H1 (cell line): ENCODE measurements around the gene TM4SF20. TPM values are rescaled to one million over a fixed set of nuclear protein-coding genes. Genes with fewer than 3 reads are reported as not detected.

Experiments used
- CTCF ChIA-PET: fragments of 300-600 bp; sonication (Branson Sonifier 250); formaldehyde crosslinking; loops from one replicate; lab custom pipeline; 2021; ENCODE audit not compliant: partially characterized antibody; lab: Charles Lee
- POLR2A ChIA-PET: fragments of 300-600 bp; sonication (Branson Sonifier 250); formaldehyde crosslinking; loops from one replicate; lab custom pipeline; 2021; ENCODE audit warnings: inconsistent platforms; ENCODE audit not compliant: partially characterized antibody; lab: Charles Lee
- DNase-seq, 2 experiments: peaks; one replicate each; pipeline versions ENCODE4 v3.0.0 to v3.0.0-alpha.2; 2010 to 2022; ENCODE audit warnings: low spot score in 2 of 2, low read depth in 1 of 2, mixed read lengths in 1 of 2
- FAIRE-seq: peaks from 2 replicates; lab custom pipeline; 2011; peaks lifted over from hg19 to GRCh38; lab: Jason Lieb, UNC
- H2AFZ ChIP-seq: 2 replicates; pipeline ENCODE4 v1.8.1; 2012; ENCODE audit warnings: low read length, inconsistent platforms
- H2AK5ac ChIP-seq: 2 replicates; pipeline ENCODE4 v1.6.1; 2013; ENCODE audit warnings: low read depth, low read length
- H2BK120ac ChIP-seq: replicated peaks from 2 replicates; pipeline ENCODE3; 2013; ENCODE audit warnings: low read depth, low read length, inconsistent platforms
- H2BK12ac ChIP-seq: 2 replicates; pipeline ENCODE4 v1.6.1; 2013; ENCODE audit warnings: low read depth, low read length
- H2BK15ac ChIP-seq: 2 replicates; pipeline ENCODE4 v1.6.1; 2013; ENCODE audit warnings: low read length
- H2BK20ac ChIP-seq: 2 replicates; pipeline ENCODE4 v1.6.1; 2013; ENCODE audit warnings: low read length
- H2BK5ac ChIP-seq: 2 replicates; pipeline ENCODE4 v1.6.1; 2013; ENCODE audit warnings: low read depth, low read length
- H3K14ac ChIP-seq: 2 replicates; pipeline ENCODE4 v1.6.1; 2013; ENCODE audit warnings: inconsistent platforms; ENCODE audit not compliant: insufficient read length
- H3K18ac ChIP-seq: 2 replicates; pipeline ENCODE4 v1.6.1; 2013; ENCODE audit warnings: low read length; ENCODE audit errors: extremely low read depth
- H3K23ac ChIP-seq: 2 replicates; pipeline ENCODE4 v1.6.1; 2013; ENCODE audit warnings: inconsistent platforms; ENCODE audit not compliant: insufficient read length
- H3K23me2 ChIP-seq: 2 replicates; pipeline ENCODE4 v1.6.1; 2013; ENCODE audit warnings: low read depth, low read length
- H3K27ac ChIP-seq: 2 replicates; pipeline ENCODE4 v1.6.1; 2011; ENCODE audit warnings: low read depth, low read length, inconsistent platforms
- H3K27me3 ChIP-seq, 4 experiments: replicated peaks in 1 of 4; 1 replicate in 1 of 4; 2 replicates in 3 of 4; pipeline versions ENCODE4 v1.6.1 to v1.8.1; 2011 to 2013; ENCODE audit warnings: low read length in 3 of 4, mild to moderate bottlenecking in 3 of 4, inconsistent platforms in 2 of 4, mixed read lengths in 2 of 4, moderate library complexity in 1 of 4; ENCODE audit not compliant: control insufficient read depth in 3 of 4, insufficient read depth in 3 of 4; ENCODE audit errors: extremely low read depth in 1 of 4
- H3K36me3 ChIP-seq, 4 experiments: 2 replicates each; pipeline versions ENCODE4 v1.6.1 to v1.8.1; 2011 to 2013; ENCODE audit warnings: mild to moderate bottlenecking in 4 of 4, low read length in 3 of 4, moderate library complexity in 2 of 4, control low read depth in 1 of 4, inconsistent platforms in 1 of 4; ENCODE audit not compliant: insufficient read depth in 4 of 4, control insufficient read depth in 2 of 4
- H3K4ac ChIP-seq: replicated peaks from 2 replicates; pipeline ENCODE3; 2013; ENCODE audit warnings: low read length, low read depth, mixed read lengths, inconsistent platforms; ENCODE audit not compliant: insufficient read length
- H3K4me1 ChIP-seq, 4 experiments: replicated peaks in 1 of 4; 1 replicate in 1 of 4; 2 replicates in 3 of 4; pipeline versions ENCODE4 v1.6.1 to v1.8.1; 2011 to 2013; ENCODE audit warnings: low read length in 3 of 4, inconsistent platforms in 2 of 4, mixed read lengths in 1 of 4; ENCODE audit not compliant: insufficient read depth in 4 of 4, control insufficient read depth in 3 of 4
- H3K4me2 ChIP-seq, 2 experiments: 2 replicates each; pipeline versions ENCODE4 v1.6.1 to v1.8.1; 2011 to 2013; ENCODE audit warnings: low read depth in 2 of 2, low read length in 2 of 2, control low read depth in 1 of 2, inconsistent platforms in 1 of 2, mild to moderate bottlenecking in 1 of 2; ENCODE audit not compliant: insufficient read depth in 1 of 2
- H3K4me3 ChIP-seq, 4 experiments: fragments of 200-600, 300-600 bp in 1 of 4; sonication (generic), shearing (Covaris generic), sonication (Bioruptor Twin) in 1 of 4; 2 replicates each; pipeline versions ENCODE4 v1.5.1 to v1.8.1; 2011 to 2016; ENCODE audit warnings: low read length in 4 of 4, low read depth in 3 of 4, control low read depth in 2 of 4, inconsistent platforms in 2 of 4, mild to moderate bottlenecking in 2 of 4, mixed read lengths in 1 of 4, moderate library complexity in 1 of 4; ENCODE audit not compliant: insufficient read depth in 2 of 4; ENCODE audit errors: extremely low read depth in 1 of 4
- H3K56ac ChIP-seq: replicated peaks from 2 replicates; pipeline ENCODE3; 2013; ENCODE audit warnings: low read depth, mild to moderate bottlenecking, mixed read lengths, low read length, inconsistent platforms; ENCODE audit not compliant: insufficient read length
- H3K79me1 ChIP-seq: 2 replicates; pipeline ENCODE4 v1.6.1; 2013; ENCODE audit warnings: low read depth, low read length, control low read depth
- H3K79me2 ChIP-seq, 2 experiments: 2 replicates each; pipeline versions ENCODE4 v1.6.1 to v1.8.1; 2012 to 2013; ENCODE audit warnings: low read length in 2 of 2, mild to moderate bottlenecking in 2 of 2, inconsistent platforms in 1 of 2; ENCODE audit not compliant: insufficient read depth in 2 of 2, control insufficient read depth in 1 of 2
- H3K9ac ChIP-seq, 4 experiments: replicated peaks in 1 of 4; 1 replicate in 1 of 4; 2 replicates in 3 of 4; pipeline versions ENCODE4 v1.6.1 to v1.8.1; 2011 to 2013; ENCODE audit warnings: low read depth in 3 of 4, low read length in 3 of 4, control low read depth in 2 of 4, mild to moderate bottlenecking in 2 of 4, moderate library complexity in 2 of 4, inconsistent platforms in 1 of 4; ENCODE audit errors: extremely low read depth in 1 of 4
- H3K9me3 ChIP-seq, 2 experiments: 2 replicates each; pipeline versions ENCODE4 v1.6.1 to v1.8.1; 2012 to 2013; ENCODE audit warnings: mild to moderate bottlenecking in 2 of 2, moderate library complexity in 2 of 2, control low read depth in 1 of 2, inconsistent platforms in 1 of 2, low read depth in 1 of 2, low read length in 1 of 2, mixed read lengths in 1 of 2; ENCODE audit not compliant: insufficient read depth in 2 of 2
- H4K20me1 ChIP-seq, 2 experiments: replicated peaks in 1 of 2; 2 replicates each; pipeline versions ENCODE3 to v1.8.1; 2011 to 2013; ENCODE audit warnings: inconsistent platforms in 2 of 2, low read length in 2 of 2, mild to moderate bottlenecking in 1 of 2; ENCODE audit not compliant: insufficient read depth in 2 of 2, control insufficient read depth in 1 of 2
- H4K5ac ChIP-seq: 2 replicates; pipeline ENCODE4 v1.6.1; 2013; ENCODE audit warnings: low read length, low read depth, mixed read lengths, inconsistent platforms; ENCODE audit not compliant: insufficient read length
- H4K8ac ChIP-seq: 2 replicates; pipeline ENCODE4 v1.8.0; 2013; ENCODE audit warnings: mild to moderate bottlenecking, moderate library complexity, low read length, inconsistent platforms; ENCODE audit not compliant: insufficient read depth; ENCODE audit errors: extremely low read depth
- H4K91ac ChIP-seq: replicated peaks from 2 replicates; pipeline ENCODE3; 2013; ENCODE audit warnings: low read length, mixed read lengths, inconsistent platforms; ENCODE audit not compliant: insufficient read length
- ATF3 ChIP-seq: IDR thresholded peaks from 2 replicates; pipeline ENCODE4 v1.6.1; 2011; ENCODE audit warnings: low read depth, mild to moderate bottlenecking, low read length; ENCODE audit not compliant: insufficient read depth
- CBX8 ChIP-seq: fragments of 300-800, 300-1000 bp; sonication (generic); IDR thresholded peaks from 2 replicates; pipeline ENCODE4 v1.7.1; 2016; ENCODE audit warnings: low read depth, low read length, borderline replicate concordance
- CHD1 ChIP-seq: IDR thresholded peaks from 2 replicates; pipeline ENCODE4 v1.6.1; 2012; ENCODE audit warnings: low read depth, low read length, improper control_type of control experiment
- CREB1 ChIP-seq: IDR thresholded peaks from 2 replicates; pipeline ENCODE4 v1.6.1; 2012; ENCODE audit warnings: inconsistent platforms
- CTBP2 ChIP-seq: IDR thresholded peaks from 2 replicates; pipeline ENCODE4 v1.7.0; 2011; ENCODE audit warnings: borderline replicate concordance, mild to moderate bottlenecking, moderate library complexity, mixed read lengths, low read length; ENCODE audit not compliant: insufficient read depth, insufficient read length
- EGR1 ChIP-seq: IDR thresholded peaks from 2 replicates; pipeline ENCODE4 v1.6.1; 2011; ENCODE audit warnings: low read depth, low read length, borderline replicate concordance
- EZH2 ChIP-seq: fragments of 200-600 bp; sonication (generic); IDR thresholded peaks from 2 replicates; pipeline ENCODE4 v1.7.1; 2012; ENCODE audit warnings: low read depth, mild to moderate bottlenecking, moderate library complexity, low read length, inconsistent platforms; ENCODE audit not compliant: severe bottlenecking
- JUN ChIP-seq: IDR thresholded peaks from 2 replicates; pipeline ENCODE4 v1.6.1; 2011; ENCODE audit warnings: low read depth, mild to moderate bottlenecking, improper control_type of control experiment, low read length
- JUND ChIP-seq: IDR thresholded peaks from 2 replicates; pipeline ENCODE4 v1.6.1; 2011; ENCODE audit warnings: mild to moderate bottlenecking, improper control_type of control experiment, low read length
- KDM4A ChIP-seq: IDR thresholded peaks from one replicate; pipeline ENCODE4 v1.7.1; 2012; ENCODE audit warnings: low read depth, mild to moderate bottlenecking, moderate library complexity, low read length, inconsistent platforms; ENCODE audit not compliant: severe bottlenecking
- NRF1 ChIP-seq: IDR thresholded peaks from 2 replicates; pipeline ENCODE4 v1.6.1; 2011; ENCODE audit warnings: mild to moderate bottlenecking, low read depth, low read length, improper control_type of control experiment
- PHF8 ChIP-seq: fragments of 200-600 bp; sonication (generic); conservative IDR thresholded peaks from 2 replicates; pipeline ENCODE4 v1.7.1; 2012; ENCODE audit warnings: low read depth, mild to moderate bottlenecking, inconsistent platforms, low read length, moderate library complexity
- USF2 ChIP-seq: IDR thresholded peaks from 2 replicates; pipeline ENCODE4 v1.6.1; 2011; ENCODE audit warnings: low read length, improper control_type of control experiment
- WGBS, 2 experiments: shearing (Covaris generic) in 1 of 2; methylation state at CpG; one replicate each; pipeline versions ENCODE4 v1.1.6 to v1.1.7; 2013 to 2015; ENCODE audit warnings: low lambda C conversion rate in 2 of 2, mixed read lengths in 2 of 2, inconsistent platforms in 1 of 2, low coverage in 1 of 2, missing lambda C conversion rate in 1 of 2; ENCODE audit not compliant: insufficient replicate concordance in 2 of 2, insufficient coverage in 1 of 2, insufficient read length in 1 of 2; ENCODE audit errors: extremely low coverage in 1 of 2, missing lambda C conversion rate in 1 of 2; 5-methylcytosine and 5-hydroxymethylcytosine counted together
- polyA plus RNA-seq, 7 experiments: library from polyadenylated mRNA; depleted of rRNA in 3 of 7; stranded (reverse) in 5 of 7; unstranded in 2 of 7; fragments of >200 nt in 5 of 7; fragments of 200-250 nt in 2 of 7; gene quantifications; 1 replicate in 5 of 7; 2 replicates in 1 of 7; 4 replicates in 1 of 7; pipeline versions ENCODE4 v1.2.1 to v1.2.3, GENCODE V29; 2011 to 2013; ENCODE audit warnings: missing spikeins in 2 of 7, mixed read lengths in 2 of 7
- total RNA-seq: library from RNA; stranded (reverse); fragmentation: NEBNext Ultra II Directional; extraction: Animal tissue kit (Norgen Biotek cat#: 25700); gene quantifications from 2 replicates; pipeline ENCODE4 v1.2.1, GENCODE V29; 2021

Gene TM4SF20
- total and polyA plus RNA-seq, 2 of the 8 experiments (the other 6 are each of a cell fraction or from before 2014, with no cell fraction given), result not detected

- H3K18ac ChIP-seq, result no peak overlapping the region
- H2BK5ac ChIP-seq, result no peak overlapping the region
- H3K36me3 ChIP-seq, result no peaks in the 10 kb centered on the region
- 75% methylated on average over 4 of the region's 4 CpGs; no CpG with 5 or more reads in 1 of the 2 experiments for WGBS, 2 experiments
- H3K4me2 ChIP-seq, result no peak overlapping the region
- H3K23me2 ChIP-seq, result no peaks in the 10 kb centered on the region
- H4K20me1 ChIP-seq, result no peaks in the 10 kb centered on the region
- no peaks in the 10 kb centered on the region for H3K9me3 ChIP-seq
- no peaks in the 10 kb centered on the region for H3K27me3 ChIP-seq
- H4K5ac ChIP-seq, result no peak overlapping the region
- peak overlapping the region; percentile 57; the same call in 1 of the 2 replicates for H4K8ac ChIP-seq
- H2AK5ac ChIP-seq, result no peak overlapping the region
- no peak overlapping the region for H3K4ac ChIP-seq
- FAIRE-seq (no peak), DNase-seq (no peak)
- H3K4me3 ChIP-seq, result no peak overlapping the region
- H2AFZ ChIP-seq, result peak overlapping the region; percentile 73; the same call in 1 of the 2 replicates
- no peak overlapping the region for H4K91ac ChIP-seq
- ChIA-PET POLR2A (no interaction called here), CTCF (interaction anchor here (0.8 to 1.6 kb wide), 4 partner anchors 9 to 19 kb away, joined by 3 to 4 read pairs (median 4); no protein-coding TSS in a partner anchor)
- no peak overlapping the region for H2BK12ac ChIP-seq
- no peaks in the 10 kb centered on the region for H3K79me2 ChIP-seq
- no peak overlapping the region for H3K27ac ChIP-seq
- H2BK20ac ChIP-seq, result peak overlapping the region; percentile 41; the same call in 1 of the 2 replicates
- no peak overlapping the region for H3K9ac ChIP-seq
- H3K14ac ChIP-seq, result no peak overlapping the region
- no peak overlapping the region for H3K23ac ChIP-seq
- no peak overlapping the region for H3K56ac ChIP-seq
- H2BK15ac ChIP-seq, result no peak overlapping the region
- H3K79me1 ChIP-seq, result no peaks in the 10 kb centered on the region
- no peak overlapping the region for H2BK120ac ChIP-seq
- H3K4me1 ChIP-seq, result no peaks in the 10 kb centered on the region; a peak in 1 of 7 replicates
- TF ChIP-seq ATF3, result no peak
- TF ChIP-seq EZH2, result no peak
- TF ChIP-seq KDM4A, result no peak
- no peak for TF ChIP-seq CREB1
- TF ChIP-seq CTBP2, result no peak
- no peak for TF ChIP-seq NRF1
- TF ChIP-seq JUN, result no peak
- TF ChIP-seq PHF8, result no peak
- TF ChIP-seq USF2, result no peak
- no peak for TF ChIP-seq CHD1
- TF ChIP-seq EGR1, result no peak
- no peak for TF ChIP-seq CBX8
- no peak for TF ChIP-seq JUND
These were observed 18.5 kb upstream of the TM4SF20 start for GRCh38 chr2:227397562-227397961.
